HG03045 (cell line): ENCODE measurements around the gene TMEM120A.

Source experiments
- ATAC-seq: cut with Tn5 transposase; IDR thresholded peaks from one replicate; pipeline ENCODE4 v1.9.1; 2021; ENCODE audit warnings: mild to moderate bottlenecking, moderate library complexity; ENCODE audit not compliant: unreplicated experiment

The TMEM120A gene

GRCh38 chr7:75960372-75960771, 34.0 kb downstream of the TMEM120A start:
- ATAC-seq, result no peak

- ATAC-seq, result no peak
Observed at GRCh38 chr7:75958802-75959543, 35.4 kb downstream of the TMEM120A start.

GRCh38 chr7:75957021-75957736, 37.2 kb downstream of the TMEM120A start:
- no peak for ATAC-seq

DNA sequence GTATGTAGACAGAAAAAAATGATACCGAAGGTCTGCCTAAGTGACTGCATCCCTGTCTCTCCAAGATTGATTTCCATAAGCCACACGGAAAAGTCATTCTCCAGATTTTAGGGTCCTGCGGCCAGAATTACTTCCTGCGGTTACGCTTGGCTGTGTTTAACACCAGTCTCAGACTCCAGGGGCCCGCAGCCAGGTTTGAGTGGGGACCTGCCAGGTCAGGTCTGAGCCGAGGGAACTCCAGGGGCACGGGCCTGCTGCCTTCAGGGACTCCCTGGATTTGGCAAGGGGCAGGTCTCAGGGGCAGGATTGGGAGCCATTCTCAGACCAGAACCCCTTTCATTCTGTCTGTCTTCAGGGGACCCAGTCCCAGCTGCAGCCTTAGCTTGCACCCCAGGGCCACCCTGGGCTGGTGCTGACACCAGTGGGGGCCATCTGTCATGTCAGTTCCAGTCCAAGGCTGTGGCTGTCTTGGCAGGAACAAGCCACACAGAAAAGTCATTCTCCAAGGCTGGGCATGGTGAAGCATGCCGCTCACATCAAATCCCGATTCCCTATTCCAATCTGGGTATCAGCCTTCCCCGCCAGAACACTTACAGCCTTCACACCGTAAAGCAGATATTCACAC, 39.0 kb downstream of the TMEM120A start:
- ATAC-seq, result no peak

DNA sequence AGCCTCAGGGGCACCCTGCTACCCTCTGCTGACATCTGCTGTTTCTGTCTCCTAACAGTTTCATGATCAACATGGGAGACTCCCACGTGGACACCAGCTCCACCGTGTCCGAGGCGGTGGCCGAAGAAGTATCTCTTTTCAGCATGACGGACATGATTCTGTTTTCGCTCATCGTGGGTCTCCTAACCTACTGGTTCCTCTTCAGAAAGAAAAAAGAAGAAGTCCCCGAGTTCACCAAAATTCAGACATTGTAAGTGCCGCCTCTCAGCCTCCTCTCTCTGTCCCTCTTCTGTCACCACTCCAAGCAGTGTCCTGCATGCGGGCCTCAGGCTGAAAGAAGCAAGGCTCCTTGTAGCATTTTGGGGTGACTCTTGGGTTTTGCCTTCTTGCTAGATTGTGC, 40.5 kb downstream of the TMEM120A start:
- no peak for ATAC-seq

- no peak for ATAC-seq
Observed at GRCh38 chr7:75953431-75953830, 41.0 kb downstream of the TMEM120A start.

- ATAC-seq, result no peak
Observed at GRCh38 chr7:75951506-75951905, 42.9 kb downstream of the TMEM120A start.

DNA sequence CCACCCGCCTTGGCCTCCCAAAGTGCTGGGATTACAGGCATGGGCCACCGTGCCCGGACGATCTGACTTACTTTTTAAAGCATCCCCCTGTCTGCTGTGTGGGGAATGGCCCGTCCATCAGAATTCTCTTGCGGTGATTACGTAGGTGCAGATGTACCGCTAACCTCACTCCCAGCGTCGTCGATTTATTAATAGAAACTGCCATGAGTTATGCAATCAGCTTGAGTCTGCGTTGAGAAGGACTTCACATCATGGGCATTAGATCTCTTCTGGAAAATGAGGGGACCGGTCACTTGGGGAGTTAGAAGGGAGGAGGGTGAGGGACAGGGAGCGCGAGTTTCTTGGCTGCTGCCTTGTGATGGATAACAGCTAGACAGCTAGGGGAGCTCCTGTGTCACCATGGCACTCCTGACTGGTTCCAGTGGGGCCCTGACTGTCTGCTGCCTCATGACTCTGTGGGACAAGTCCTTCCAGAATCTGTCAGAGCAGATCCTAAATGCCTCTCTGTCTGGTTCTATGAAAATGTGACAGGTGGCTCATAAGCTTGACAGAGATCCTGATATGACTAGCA, 44.2 kb downstream of the TMEM120A start:
- no peak for ATAC-seq

DNA sequence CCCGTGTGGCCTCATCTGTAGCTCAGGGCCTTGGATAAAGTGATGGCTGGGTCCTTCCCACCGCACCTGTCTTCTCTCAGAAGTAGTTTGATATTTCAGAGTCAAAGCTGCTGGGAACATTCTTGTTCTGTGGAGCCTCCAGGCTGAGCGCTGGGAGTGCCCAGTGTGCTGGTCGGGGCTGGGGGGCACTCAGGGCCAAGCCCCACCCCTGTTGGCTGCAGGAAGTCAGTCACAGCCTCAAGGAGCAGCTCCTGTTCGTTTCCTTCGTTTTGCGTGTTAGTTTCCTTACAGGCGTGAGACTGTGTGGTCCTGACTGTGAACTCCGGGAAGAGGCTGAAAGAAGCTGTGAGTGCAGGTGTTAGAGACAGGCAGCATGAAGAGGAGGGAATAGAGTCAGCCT, 46.2 kb downstream of the TMEM120A start:
- no peak for ATAC-seq

GRCh38 chr7:75946207-75946855, 48.1 kb downstream of the TMEM120A start:
- ATAC-seq, result no peak

DNA sequence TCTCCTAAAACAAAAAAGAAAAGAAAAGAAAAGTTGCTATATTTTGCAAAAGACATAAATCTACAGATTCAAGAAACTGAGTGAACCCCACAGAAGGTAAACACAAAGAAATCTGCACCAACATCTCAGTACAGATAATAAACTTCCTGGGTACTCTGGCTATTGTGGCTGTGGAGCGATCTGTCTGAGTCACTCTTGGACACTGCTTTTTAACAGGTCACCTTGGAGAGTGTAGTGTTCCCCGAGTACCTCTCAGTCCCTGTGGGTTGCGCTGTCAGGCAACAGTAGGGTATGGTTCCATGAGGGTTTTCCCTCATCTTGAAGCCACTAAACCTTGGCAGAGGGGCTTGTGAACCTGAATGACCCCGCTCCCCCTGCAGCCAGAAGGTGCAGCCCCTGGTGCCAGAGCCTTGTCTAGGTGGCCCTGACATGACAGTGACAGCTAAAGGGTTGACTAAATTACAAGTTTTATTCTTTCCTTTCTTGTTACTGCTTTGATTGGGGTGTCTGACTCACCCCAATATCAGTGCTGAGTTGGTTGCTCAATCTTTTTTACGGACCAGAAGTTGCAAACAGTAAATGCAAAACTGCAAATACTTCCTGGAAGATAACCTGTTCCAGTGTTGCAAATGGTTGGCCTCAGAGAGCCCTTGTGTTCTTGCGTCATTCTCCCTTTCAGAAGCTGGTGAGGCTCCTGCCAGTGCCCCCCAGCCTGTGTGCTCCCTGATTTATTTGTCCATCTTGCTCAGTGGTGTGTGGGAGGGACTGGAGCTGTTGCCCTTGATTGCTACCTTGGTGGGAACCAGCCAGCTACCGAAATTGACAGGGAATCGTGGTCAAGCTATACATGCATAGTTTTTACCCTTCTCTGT, 48.9 kb downstream of the TMEM120A start:
- ATAC-seq, result no peak

- no peak for ATAC-seq
Observed at GRCh38 chr7:75944507-75944906, 49.9 kb downstream of the TMEM120A start.

DNA sequence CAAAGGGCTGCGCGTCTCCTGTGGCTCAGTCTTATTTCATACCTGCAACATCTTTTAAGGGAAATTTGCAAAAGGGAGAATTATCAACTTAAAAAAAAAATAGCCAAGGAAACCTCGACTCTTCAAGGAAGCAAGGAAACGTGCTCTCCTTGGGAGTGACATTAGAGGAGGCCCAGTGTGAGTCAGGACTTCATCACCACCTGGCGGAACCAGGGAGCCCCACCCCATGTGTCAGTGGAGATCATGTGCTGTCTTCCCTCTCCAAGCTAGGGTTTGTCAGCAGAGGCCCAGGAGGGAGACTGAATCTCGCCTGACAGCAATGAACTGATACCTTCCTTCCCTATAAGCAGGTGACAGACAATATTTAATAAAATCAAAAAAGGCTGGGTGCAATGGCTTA, 50.5 kb downstream of the TMEM120A start:
- no peak for ATAC-seq

DNA sequence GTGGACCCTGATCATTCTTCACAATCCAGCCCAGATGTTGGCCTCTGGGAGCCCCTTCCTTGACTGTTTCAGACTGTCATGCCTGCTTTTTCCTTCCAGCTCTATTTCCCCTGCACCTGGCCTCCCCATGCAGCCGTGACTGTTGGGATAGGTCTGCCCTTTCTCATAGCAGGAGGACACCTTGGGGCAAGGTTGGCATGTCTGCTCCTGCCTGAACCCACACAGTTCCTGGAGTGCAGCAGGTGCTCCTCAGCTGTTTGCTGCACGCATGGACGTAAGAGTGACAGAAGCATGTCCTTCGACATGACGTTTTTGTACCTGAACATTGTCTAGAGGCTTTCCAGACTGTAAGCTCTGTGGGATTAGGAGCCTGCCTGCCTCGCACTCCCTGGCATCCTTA, 55.5 kb downstream of the TMEM120A start:
- no peak for ATAC-seq

DNA sequence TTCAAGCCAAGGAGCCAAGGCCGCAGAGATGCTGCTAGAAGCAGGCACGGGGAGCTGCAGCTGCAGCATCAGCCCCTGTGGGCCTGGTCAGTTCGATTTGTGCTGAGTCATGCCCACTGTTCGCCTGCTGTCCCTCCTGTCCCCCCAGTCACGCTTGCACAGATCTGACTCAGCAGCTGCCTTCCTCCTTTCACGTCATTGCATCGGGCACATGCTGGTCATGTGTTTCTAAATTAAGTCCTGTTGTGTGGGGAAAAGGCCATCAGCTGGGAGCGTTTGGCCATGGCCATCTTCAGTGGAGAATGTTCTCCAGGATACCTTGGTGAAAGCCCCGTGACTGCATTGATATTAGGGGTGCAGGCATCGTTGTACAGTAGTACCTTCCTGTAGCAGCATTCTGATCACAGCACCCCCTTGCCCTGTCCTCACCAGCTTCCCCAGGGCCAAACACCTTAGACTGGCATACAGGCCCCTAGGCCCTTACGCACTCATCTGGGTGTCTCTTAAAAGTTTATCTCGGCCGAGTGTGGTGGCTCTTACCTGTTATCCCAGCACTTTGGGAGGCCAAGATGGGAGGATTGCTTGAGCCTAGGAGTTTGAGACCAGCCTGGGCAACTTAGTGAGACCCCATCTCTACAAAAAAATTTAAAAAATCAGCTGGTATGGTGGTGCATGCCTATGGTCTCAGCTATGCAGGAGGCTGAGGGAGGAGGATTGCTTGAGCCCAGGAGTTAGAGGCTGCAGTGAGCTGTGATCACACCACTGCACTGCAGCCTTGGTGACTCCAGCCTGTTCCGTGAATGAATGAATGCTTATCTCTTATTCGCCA, 56.2 kb downstream of the TMEM120A start:
- no peak for ATAC-seq
